COLO668 (cell line): ENCODE results near the gene ATXN3.

Experiments
- DNase-seq: peaks from one replicate; lab custom pipeline; 2025; ENCODE audit not compliant: unreplicated experiment; lab: John Stamatoyannopoulos, UW

The ATXN3 gene

DNA sequence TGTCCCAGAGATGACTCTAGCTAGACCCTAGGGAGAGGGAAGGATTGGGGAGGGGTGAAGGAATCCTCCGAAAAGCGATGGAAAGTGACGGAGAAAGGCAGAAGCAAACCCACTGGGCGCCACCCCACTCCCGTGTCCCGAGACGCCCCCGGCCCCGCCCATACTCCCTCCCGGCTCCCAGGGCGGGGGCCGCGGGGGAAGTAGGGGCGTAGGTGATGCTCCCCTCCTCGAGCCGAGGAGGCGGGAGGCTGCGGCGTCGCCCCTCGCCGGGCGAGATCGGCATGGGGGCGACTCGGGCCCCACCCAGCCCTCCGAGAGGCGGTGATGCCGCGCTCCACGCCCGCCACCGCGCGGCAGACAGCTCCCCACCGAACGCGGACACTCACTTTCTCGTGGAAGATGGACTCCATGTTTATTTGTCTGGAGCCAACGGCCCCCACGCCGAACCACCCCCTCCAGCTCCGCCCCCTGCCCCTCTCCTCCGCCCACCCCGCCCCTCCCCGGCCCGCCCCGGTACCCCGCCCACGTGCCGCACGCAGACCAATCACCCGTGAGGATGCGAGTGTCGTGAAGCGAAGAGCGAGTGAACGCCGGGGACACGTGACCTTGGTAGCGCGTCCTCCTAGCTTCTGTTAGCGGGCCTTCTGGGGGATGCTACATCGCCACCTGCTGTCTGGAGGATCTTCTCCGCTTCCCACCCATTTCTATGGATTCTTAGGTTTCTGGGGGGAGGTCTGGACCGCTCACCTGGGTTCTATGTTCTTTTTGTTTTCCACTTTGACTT, at the start of gene ATXN3:
ATXN3 (minus strand) TSS at position 440 of the 784 bp plus-strand sequence; CDS start at position 410, 30 bp downstream.
- peak; percentile 98 for DNase-seq

DNA sequence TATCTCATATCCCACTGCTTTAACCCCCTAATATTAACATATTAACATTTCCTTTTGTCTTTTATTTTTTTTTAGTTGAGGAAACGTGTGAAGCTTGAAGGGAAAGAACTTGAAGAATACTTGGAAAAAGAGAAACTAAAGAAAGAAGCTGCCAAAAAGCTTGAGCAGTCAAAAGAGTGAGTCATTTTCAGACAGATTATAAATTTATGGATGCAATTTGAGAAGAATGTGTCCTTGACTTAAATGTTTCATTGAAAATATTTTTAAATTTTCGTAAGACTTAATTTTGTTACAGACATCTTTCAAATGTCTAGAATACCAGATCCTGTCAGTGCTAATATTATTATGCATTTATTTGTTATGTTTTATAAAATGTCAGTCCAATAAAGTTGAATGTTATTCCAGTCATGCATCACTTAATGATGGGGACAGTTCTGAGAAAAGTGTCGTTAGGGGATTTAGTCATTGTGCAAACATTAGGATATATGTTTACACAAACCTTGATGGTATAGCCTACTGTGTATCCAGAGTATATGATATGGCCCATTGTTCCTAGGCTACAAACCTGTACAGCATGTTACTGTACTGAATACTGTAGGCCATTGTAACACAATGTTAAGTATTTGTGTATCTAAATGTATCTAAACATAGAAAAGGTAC, 48.0 kb upstream of the ATXN3 start:
- DNase-seq, result peak; percentile 19

DNA sequence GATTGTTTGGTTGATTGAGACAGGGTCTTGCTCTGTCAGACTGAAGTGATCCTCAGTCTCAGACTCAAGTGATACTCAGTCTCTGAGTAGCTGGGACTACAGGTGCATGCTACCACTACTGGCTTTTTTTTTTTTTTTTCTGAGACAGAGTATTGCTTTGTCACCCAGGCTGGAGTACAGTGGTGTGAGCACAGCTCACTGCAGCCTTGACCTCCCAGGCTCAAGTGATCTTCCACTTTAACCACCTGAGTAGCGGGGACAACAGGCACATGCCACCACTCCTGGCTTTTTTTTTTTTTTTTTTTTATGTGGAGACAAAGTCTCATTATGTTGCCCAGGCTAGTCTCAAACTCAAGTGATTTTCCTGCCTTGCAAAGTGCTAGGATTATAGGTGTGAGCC, 47.2 kb upstream of the ATXN3 start:
- DNase-seq, result no peak

DNA sequence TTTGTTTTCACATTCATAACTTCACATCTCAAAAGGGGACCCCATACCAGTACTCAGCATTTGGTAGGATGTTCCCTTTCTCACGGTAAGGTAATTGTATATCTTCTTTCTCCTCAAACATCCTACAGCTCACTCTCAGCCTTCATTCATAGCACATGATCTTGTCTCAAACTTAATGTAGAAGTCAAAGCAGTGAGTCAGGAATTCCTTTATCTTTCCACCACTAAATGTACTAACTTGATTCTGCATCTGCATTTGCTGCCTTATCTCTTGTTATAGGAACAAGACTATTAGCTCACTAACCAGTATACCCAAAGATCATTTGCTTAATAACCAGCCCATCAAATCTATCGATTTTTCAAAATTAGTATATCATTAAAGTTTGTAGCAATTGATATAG, 38.3 kb upstream of the ATXN3 start:
- DNase-seq, result no peak

DNA sequence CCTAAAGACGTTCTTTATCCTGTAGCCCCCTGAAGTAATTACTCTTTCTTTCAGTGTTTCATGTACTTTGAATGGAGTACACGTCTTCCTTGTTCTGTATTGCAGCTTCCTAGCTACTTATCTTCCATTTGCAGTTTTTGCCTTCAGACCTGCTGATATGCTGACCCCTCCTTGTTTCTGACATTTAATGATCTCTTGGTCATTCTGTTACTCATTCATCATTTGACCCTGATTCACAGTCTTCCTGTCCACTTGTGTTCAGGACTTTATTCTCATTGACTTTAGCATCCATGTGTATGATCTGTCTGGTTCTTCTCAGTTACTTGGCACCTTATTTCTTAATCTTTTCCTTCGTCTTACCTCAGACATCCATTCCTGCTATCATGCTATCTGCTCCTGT, 37.6 kb upstream of the ATXN3 start:
- no peak for DNase-seq

DNA sequence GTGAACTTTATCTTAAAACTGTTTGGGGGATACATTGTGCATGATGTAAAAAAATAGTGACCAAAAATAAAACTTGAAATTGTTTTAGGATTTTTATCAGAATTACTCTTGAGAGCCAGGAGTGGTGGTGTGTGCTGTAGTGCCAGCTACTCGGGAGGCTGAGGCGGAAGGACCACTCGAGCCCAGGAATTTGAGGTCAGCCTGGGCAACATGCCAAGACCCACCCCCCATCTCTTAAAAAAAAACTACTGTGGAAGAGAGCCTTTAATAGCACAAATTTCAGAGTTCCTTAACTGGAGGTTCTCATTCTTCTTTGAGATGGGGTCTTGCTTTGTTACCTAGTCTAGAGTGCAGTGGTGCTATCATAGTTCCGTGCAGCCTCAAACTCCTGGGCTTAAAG, 36.9 kb upstream of the ATXN3 start:
- DNase-seq, result no peak

DNA sequence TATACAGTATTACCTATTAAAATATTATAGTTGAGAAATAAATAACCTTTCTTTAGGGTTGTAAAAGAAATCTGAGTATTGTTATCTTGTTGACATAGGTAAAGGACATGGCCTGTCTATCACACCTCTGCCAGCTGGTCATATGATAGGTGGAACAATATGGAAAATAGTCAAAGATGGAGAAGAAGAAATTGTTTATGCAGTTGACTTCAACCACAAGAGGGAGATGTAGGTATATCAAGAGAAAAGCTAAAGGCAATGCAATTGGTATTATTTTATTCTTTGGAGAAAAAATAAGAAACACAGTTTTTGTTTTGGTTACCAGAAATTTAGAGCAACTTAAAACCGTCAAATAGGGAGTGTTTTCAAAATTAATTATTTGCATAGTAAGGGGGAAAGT, 28.9 kb upstream of the ATXN3 start:
- no peak for DNase-seq

DNA sequence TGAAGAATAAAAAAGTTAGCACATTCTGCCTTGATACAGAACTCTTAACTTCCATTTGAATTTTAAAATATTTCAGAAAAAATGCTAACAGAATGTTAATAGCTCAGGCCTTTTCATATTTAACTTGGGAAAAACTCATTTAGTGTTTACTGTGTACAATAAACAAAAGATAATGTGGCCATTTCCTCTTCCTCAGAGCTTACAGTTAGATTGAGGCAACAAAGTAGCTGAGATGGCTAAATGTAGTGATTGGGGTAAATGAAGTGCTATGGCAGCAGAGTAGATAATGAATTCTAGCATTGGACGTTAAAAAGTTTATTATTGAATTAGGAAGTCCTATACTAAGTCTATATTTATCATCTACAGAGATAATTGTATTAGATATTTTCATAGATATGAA, 28.1 kb upstream of the ATXN3 start:
- no peak for DNase-seq

DNA sequence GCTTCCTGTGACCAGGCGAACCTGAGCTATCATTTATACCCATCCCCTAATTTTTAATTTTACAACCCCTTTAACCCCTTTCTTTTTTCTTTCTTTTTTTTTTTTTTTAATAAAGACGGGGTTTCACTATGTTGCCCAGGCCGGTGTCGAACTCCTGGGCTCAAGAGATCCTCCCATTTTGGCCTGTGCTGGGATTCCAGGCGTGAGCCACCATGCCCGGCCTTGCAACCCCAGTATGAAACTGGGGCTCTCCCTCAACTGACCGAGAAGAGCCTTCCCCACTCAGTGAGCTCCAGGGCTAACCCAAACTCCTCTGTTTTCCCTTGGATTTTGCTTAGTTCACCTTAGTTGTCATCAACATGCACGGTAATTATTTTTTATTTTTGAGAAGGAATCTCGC, 16.4 kb upstream of the ATXN3 start:
- DNase-seq, result no peak

DNA sequence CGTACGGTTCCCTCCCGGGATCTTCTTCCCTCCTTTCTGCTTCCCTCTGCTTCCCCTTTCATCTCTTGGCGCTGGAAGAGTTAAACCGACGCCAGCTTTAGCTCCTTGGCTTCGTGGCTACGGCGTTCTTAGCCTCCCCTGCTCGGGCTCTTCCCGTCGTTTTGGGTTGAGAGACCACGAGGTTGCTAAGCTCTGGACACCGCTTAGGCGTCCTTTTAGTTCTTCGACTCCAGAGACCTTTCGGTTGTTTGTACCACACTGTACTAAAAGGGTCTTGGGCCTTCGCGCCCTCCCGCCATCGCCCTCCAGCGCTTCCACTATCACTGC, 15.9 kb upstream of the ATXN3 start:
- peak; percentile 45 for DNase-seq

DNA sequence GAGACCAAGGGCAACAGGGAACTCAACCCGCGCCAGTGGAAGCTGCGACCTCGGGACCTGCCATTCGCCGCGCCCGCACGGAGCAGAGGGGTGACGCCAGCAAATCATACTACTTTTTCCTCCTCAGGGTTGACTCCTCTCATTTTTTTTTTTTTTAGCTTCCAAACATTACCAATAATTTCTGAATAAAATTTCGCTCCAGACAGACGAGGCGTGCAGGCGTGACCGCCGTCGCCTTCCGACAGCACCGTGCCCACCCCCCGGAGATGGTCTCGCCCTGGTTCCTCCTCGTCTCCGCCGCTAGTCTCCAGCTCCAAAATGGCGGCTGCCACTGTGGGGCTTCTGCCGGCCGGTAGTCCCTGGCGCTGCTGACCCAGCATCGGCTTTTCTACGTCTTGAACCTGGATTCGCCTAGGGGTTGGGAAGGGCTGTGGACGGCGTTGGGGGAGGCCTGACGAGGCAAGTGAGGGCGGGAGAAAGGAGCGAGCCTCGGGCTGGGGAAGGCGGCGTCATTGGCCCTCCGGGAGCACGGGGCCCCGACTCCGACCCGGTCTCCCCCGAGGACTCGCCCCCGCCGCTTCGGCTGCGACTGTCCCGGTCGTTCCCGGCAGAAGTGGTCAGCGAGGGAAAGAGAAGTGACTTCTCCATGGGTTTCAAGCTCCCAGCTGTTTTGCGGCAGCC, 15.4 kb upstream of the ATXN3 start, which contains the start of the genes CPSF2 and NDUFB1:
CPSF2 (plus strand) TSS at position 300 of the 681 bp plus-strand sequence. CDS start 9,016 bp downstream, outside the sequence.
NDUFB1 (minus strand) TSS at position 37 of the 681 bp plus-strand sequence. CDS start 4,069 bp downstream, outside the sequence.
- DNase-seq, result peak; percentile 90

DNA sequence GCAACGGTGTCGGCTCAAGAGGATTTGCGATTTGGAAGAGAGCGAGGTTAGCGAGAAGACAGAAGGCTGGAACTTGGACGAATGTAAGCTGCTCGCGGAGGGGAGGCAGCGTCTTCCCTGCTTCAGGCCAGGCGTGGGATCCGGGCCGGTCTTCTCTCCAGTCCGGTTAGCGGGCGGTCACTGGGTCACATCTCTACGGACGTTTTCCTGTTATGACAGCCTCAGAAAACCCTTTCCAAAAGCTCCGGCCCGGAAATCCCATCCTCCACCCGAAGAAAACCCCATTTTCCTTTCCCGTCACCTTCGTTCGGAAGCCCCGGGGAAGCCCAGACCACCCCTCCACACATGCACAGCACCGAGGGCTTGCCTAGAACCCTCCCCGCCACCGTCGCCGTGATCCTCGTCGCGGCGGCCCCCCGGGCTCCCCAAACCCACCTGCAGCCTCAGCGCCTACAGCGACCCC, 14.9 kb upstream of the ATXN3 start:
- peak; percentile 50 for DNase-seq

DNA sequence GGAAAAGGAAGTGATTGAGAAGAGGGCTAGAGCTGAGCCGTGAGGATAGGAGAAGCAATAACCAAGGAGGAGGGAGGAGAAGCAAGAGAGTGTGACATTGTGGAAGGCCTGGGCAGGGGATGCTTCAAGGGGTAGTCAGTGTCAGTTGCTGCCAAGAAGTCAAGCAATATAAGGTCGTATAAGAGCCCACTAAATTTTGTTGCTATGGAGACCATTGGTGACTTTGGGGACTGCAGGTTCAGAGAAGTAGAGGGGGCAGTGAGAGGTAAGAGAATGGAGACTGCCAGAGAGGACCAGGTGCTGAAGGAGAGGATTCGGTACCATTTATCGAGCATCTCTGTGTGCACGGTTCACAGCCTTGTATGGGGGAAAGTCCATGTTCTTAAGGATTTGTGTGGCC, 3.1 kb upstream of the ATXN3 start:
- no peak for DNase-seq

DNA sequence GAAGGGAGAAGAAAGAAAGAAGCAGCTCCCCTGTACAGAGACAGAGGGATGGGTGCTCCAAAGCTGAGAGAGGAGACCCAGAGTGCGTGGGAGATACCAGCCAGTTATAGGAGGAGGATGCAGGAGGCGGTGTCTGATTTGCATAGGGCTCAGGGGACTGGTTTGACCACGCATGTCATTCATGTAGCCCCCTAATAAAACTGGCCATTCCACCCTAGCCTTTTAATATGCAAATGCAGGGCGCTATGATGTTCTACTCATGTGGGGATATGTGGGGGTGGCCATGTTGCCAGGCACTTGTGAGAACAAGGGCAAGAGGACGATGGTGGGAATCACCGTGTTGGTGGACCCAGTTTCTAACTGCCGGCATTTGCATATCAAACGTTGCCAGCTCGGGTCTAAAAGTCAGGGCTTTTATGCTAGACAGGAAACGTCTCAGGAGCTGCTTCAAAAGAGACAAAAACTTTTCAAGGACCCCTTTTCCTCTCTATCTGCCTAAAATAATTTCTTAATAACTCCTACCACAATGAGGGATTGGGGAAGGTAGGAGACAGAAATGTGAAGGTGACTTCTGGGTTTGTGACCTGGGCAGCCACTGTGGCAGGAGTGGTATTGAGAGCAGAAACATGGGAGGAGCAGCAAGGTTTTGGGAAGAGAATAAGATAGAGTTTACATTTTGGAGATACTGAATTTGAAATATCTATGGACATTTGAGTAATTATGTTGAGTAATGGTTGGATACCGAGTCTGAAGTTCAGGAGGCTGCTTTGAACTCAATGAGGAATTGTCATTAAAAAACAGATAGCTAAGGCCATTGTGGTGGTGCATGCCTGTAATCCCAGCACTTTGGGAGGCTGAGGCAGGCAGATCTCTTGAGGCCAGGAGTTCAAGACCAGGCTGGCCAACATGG, 2.2 kb upstream of the ATXN3 start:
- DNase-seq, result no peak

DNA sequence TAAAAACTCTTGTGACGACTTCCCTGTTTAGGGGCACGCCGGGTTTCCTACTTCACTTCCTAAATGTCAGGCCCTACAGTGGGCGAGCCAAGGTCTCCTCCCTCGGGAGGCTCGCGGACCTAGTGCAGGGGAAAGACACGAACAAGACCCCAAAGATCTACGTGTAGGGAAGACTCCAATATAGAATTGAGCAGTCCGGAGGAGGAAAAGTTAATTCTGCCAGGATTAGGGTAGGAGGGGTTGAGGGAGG, 564 bp downstream of the ATXN3 start:
- DNase-seq, result peak; percentile 39

DNA sequence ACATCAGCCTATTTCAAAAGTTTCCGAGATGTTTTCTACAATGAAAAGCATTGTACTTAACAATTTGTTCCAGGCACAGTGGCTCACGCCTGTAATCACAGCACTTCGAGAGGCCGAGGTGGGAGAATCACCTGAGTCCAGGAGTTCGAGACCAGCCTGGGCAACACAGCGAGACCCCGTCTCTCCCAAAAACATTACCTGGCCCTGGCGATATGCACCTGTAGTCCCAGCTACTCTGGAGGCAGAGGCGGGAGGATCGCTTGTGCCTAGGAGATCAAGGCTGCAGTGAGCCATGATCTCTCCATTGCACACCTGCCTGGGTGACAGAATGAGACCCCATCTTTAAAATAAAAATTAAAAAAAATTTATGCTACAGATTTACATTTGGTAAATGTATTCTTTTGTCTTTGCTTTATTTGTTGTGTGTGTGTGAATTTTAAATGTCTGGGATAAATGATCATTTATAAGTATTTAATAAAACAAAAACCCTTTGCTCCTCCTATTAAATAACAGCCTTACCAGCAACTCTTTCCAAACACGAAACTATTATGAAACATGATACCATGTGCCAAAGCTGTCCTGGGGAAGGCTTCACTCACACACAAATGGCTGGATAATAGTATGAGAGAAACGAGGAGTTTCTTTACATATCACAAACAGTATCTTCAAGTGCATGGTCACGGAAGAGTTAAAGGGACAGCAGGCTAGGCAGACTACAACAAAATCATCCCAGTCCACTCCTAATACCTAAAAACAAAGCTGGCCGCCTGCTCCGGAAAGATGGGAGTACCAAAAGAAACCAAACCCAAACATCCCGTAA, 1.1 kb downstream of the ATXN3 start:
- DNase-seq, result no peak

DNA sequence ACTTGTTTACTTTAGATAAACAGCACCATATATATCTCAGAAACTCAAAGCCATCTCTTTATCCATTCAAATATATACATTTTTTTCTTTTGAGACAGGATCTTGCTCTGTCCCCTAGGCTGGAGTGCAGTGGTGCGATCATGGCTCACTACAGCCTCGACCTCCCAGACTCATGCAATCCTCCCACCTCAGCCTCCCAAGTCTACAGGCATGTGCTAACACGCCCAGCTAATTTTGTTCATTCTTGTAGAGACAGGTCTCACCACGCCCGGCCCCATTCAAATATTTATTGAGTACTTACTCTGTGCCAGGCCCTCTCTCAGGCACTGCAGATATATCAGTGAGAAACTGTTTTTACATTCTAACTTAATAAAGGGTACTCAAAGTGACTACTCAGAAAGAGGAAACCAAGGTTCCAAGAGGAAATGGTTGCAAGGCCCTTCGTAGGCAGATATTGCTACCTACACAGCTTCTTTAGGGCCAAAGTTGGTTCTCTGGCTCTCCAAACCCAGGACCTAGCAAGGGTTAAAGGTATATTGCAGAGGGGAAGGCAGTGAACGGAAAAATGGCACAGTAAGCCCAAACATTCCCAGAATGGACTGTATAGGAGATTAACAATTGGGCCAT, 2.9 kb downstream of the ATXN3 start:
- no peak for DNase-seq

DNA sequence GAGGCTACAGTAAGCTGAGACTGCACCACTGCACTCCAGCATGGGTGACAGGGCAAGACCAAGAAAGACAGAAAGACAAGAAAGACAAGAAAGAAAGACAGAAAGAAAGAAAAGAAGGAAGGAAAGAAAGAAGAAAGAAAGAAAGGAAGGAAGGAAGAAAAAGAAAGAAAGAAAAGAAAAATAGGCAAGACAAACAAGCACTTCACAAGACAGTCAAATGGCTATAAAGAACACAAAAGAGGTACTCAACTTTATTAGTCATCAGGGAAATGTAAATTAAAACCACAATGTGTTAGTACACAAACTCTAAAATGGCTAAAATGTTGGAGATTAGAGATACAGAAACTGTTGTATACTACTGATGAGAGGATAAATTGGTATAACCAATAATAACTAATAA, 6.6 kb downstream of the ATXN3 start:
- DNase-seq, result no peak

DNA sequence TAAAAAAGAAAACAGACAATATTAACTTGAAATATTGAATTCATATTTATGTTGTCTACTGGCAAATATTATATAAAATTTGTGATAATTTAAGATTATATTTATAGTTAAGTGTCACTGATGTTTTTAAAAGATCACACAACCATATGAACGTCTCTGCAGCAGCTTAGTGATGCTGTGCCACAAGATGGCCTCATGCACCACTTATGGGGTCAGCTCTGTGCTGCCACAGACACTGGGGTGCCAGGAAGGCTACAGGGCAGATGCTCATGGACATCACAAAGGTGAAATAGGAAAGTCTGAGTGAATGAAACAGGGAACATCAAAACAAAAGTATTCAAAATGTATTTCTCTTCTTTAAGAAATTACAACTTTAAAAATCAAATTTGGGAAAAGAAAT, 13.1 kb downstream of the ATXN3 start:
- DNase-seq, result no peak

DNA sequence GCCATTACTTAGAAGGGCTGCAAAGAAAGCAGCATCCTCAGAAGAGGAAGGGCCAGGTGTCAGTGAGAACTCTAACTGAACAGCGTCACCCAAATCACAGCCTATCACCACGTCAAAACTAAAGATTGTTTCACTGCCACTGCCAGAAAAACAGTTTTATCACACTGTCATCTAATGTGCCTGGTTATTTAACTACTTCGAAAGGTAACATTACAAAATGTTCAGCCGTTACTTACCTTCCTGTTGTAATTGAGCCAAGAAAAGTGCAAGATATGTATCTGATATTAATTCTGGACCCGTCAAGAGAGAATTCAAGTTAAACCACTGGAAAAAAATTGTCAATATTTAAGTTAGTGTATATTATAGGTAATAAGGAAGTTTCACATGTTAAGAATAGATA, 17.9 kb downstream of the ATXN3 start:
- DNase-seq, result no peak
